Measurements from ENCODE around the gene SOAT1.

SOAT1 gene

GRCh38 chr1:179329862-179330261 lies 36.3 kb downstream of the SOAT1 start:
- H3K4me1 ChIP-seq (ENCODE audit: control insufficient read depth, insufficient read depth, low read depth, low read length), result no peaks in the 10 kb centered on the region
- no peak overlapping the region for H3K4me3 ChIP-seq (ENCODE audit: insufficient read depth in 1 of 2, low read depth in 1 of 2, low read length in 2 of 2)
- H2AK5ac ChIP-seq (ENCODE audit: low read length, severe bottlenecking), result no peak overlapping the region
- no peak overlapping the region for H2BK15ac ChIP-seq (ENCODE audit: low read depth, poor library complexity, severe bottlenecking)
- H4K91ac ChIP-seq (ENCODE audit: low read length), result no peak overlapping the region
- peaks cover 13 to 81% of the 10 kb centered on the region in 2 experiments for H3K36me3 ChIP-seq (ENCODE audit: control insufficient read depth in 1 of 2, insufficient read depth in 2 of 2, low read depth in 1 of 2, low read length in 2 of 2)
- H3K9ac ChIP-seq (ENCODE audit: low read length), result no peak overlapping the region
- H2AFZ ChIP-seq (ENCODE audit: low read depth, low read length), result no peak overlapping the region
- H2BK5ac ChIP-seq (ENCODE audit: low read depth, low read length, poor library complexity, severe bottlenecking), result no peak overlapping the region
- H3K27ac ChIP-seq (ENCODE audit: low read length, poor library complexity, severe bottlenecking), result no peak overlapping the region
- WGBS, result 100% methylated on average over 2 of the region's 2 CpGs
- H3K27me3 ChIP-seq (ENCODE audit: control insufficient read depth in 1 of 2, insufficient read depth in 1 of 2, low read length in 2 of 2), result no peaks in the 10 kb centered on the region
- no peak overlapping the region for H3K23ac ChIP-seq (ENCODE audit: low read length in 2 of 2)
- no peak overlapping the region for H2BK12ac ChIP-seq (ENCODE audit: low read length in 2 of 2)
- no peak overlapping the region for H3K4me2 ChIP-seq (ENCODE audit: low read length, poor library complexity, severe bottlenecking)
- no peaks in the 10 kb centered on the region for H3K9me3 ChIP-seq (ENCODE audit: control insufficient read depth, low read length)
- H3K79me1 ChIP-seq (replicated peaks; ENCODE audit: low read length, poor library complexity, severe bottlenecking), result peaks cover 20% of the 10 kb centered on the region
- DNase-seq, result no peak
- H2BK120ac ChIP-seq (ENCODE audit: low read depth, low read length), result no peak overlapping the region
- no peak overlapping the region for H3K14ac ChIP-seq (ENCODE audit: low read length in 2 of 2)
- no peak overlapping the region for H3K18ac ChIP-seq (ENCODE audit: low read depth in 1 of 2, low read length in 2 of 2)
- no peak overlapping the region for H3K4ac ChIP-seq (ENCODE audit: low read depth in 1 of 2, low read length in 2 of 2)
- H4K8ac ChIP-seq (ENCODE audit: low read length), result no peak overlapping the region

GRCh38 chr1:179334440-179334839 lies 40.8 kb downstream of the SOAT1 start:
- H3K14ac ChIP-seq (ENCODE audit: low read length in 2 of 2), result no peak overlapping the region
- H3K23ac ChIP-seq (ENCODE audit: low read length in 2 of 2), result no peak overlapping the region
- H2BK15ac ChIP-seq (ENCODE audit: low read depth, poor library complexity, severe bottlenecking), result no peak overlapping the region
- H3K4me1 ChIP-seq (ENCODE audit: control insufficient read depth, insufficient read depth, low read depth, low read length), result no peaks in the 10 kb centered on the region
- no peak overlapping the region for H3K4me2 ChIP-seq (ENCODE audit: low read length, poor library complexity, severe bottlenecking)
- no peak overlapping the region for H3K9ac ChIP-seq (ENCODE audit: low read length)
- H3K4me3 ChIP-seq (ENCODE audit: insufficient read depth in 1 of 2, low read depth in 1 of 2, low read length in 2 of 2), result no peak overlapping the region
- H3K9me3 ChIP-seq (ENCODE audit: control insufficient read depth, low read length), result no peaks in the 10 kb centered on the region
- peaks cover 18 to 89% of the 10 kb centered on the region in 2 experiments for H3K36me3 ChIP-seq (ENCODE audit: control insufficient read depth in 1 of 2, insufficient read depth in 2 of 2, low read depth in 1 of 2, low read length in 2 of 2)
- no peak overlapping the region for H2AFZ ChIP-seq (ENCODE audit: low read depth, low read length)
- peaks cover 24% of the 10 kb centered on the region for H3K79me1 ChIP-seq (replicated peaks; ENCODE audit: low read length, poor library complexity, severe bottlenecking)
- H2BK120ac ChIP-seq (ENCODE audit: low read depth, low read length), result no peak overlapping the region
- no peak overlapping the region for H3K4ac ChIP-seq (ENCODE audit: low read depth in 1 of 2, low read length in 2 of 2)
- DNase-seq, result no peak
- H2BK12ac ChIP-seq (ENCODE audit: low read length in 2 of 2), result no peak overlapping the region
- no peak overlapping the region for H3K18ac ChIP-seq (ENCODE audit: low read depth in 1 of 2, low read length in 2 of 2)
- WGBS, result 100% methylated on average over 3 of the region's 4 CpGs
- no peak overlapping the region for H4K91ac ChIP-seq (ENCODE audit: low read length)
- no peak overlapping the region for H2AK5ac ChIP-seq (ENCODE audit: low read length, severe bottlenecking)
- no peak overlapping the region for H4K8ac ChIP-seq (ENCODE audit: low read length)
- H3K27me3 ChIP-seq (ENCODE audit: control insufficient read depth in 1 of 2, insufficient read depth in 1 of 2, low read length in 2 of 2), result no peaks in the 10 kb centered on the region
- no peak overlapping the region for H2BK5ac ChIP-seq (ENCODE audit: low read depth, low read length, poor library complexity, severe bottlenecking)
- no peak overlapping the region for H3K27ac ChIP-seq (ENCODE audit: low read length, poor library complexity, severe bottlenecking)

- H3K27me3 ChIP-seq (ENCODE audit: control insufficient read depth in 1 of 2, insufficient read depth in 1 of 2, low read length in 2 of 2), result no peaks in the 10 kb centered on the region
- H3K36me3 ChIP-seq (ENCODE audit: control insufficient read depth in 1 of 2, insufficient read depth in 2 of 2, low read depth in 1 of 2, low read length in 2 of 2), result peaks cover 18 to 89% of the 10 kb centered on the region in 2 experiments
- no peaks in the 10 kb centered on the region for H3K9me3 ChIP-seq (ENCODE audit: control insufficient read depth, low read length)
- H3K79me1 ChIP-seq (replicated peaks; ENCODE audit: low read length, poor library complexity, severe bottlenecking), result peaks cover 18% of the 10 kb centered on the region
- no peak overlapping the region for H2AFZ ChIP-seq (ENCODE audit: low read depth, low read length)
- DNase-seq, result no peak
- 100% methylated on average over 1 of the region's 2 CpGs for WGBS
- H3K18ac ChIP-seq (ENCODE audit: low read depth in 1 of 2, low read length in 2 of 2), result peak overlapping the region in 1 of 2 experiments; percentile 8
- no peak overlapping the region for H4K8ac ChIP-seq (ENCODE audit: low read length)
- no peak overlapping the region for H2BK5ac ChIP-seq (ENCODE audit: low read depth, low read length, poor library complexity, severe bottlenecking)
- peaks cover 2% of the 10 kb centered on the region for H3K4me1 ChIP-seq (ENCODE audit: control insufficient read depth, insufficient read depth, low read depth, low read length)
- no peak overlapping the region for H3K23ac ChIP-seq (ENCODE audit: low read length in 2 of 2)
- H3K27ac ChIP-seq (ENCODE audit: low read length, poor library complexity, severe bottlenecking), result no peak overlapping the region
- H3K4me3 ChIP-seq (ENCODE audit: insufficient read depth in 1 of 2, low read depth in 1 of 2, low read length in 2 of 2), result no peak overlapping the region
- no peak overlapping the region for H3K4ac ChIP-seq (ENCODE audit: low read depth in 1 of 2, low read length in 2 of 2)
- H2AK5ac ChIP-seq (ENCODE audit: low read length, severe bottlenecking), result no peak overlapping the region
- H2BK120ac ChIP-seq (ENCODE audit: low read depth, low read length), result no peak overlapping the region
- H2BK12ac ChIP-seq (ENCODE audit: low read length in 2 of 2), result no peak overlapping the region
- H3K9ac ChIP-seq (ENCODE audit: low read length), result no peak overlapping the region
- H2BK15ac ChIP-seq (ENCODE audit: low read depth, poor library complexity, severe bottlenecking), result no peak overlapping the region
- H4K91ac ChIP-seq (ENCODE audit: low read length), result no peak overlapping the region
- H3K14ac ChIP-seq (ENCODE audit: low read length in 2 of 2), result no peak overlapping the region
- no peak overlapping the region for H3K4me2 ChIP-seq (ENCODE audit: low read length, poor library complexity, severe bottlenecking)
These were observed 43.7 kb downstream of the SOAT1 start for GRCh38 chr1:179337288-179337687.

DNA sequence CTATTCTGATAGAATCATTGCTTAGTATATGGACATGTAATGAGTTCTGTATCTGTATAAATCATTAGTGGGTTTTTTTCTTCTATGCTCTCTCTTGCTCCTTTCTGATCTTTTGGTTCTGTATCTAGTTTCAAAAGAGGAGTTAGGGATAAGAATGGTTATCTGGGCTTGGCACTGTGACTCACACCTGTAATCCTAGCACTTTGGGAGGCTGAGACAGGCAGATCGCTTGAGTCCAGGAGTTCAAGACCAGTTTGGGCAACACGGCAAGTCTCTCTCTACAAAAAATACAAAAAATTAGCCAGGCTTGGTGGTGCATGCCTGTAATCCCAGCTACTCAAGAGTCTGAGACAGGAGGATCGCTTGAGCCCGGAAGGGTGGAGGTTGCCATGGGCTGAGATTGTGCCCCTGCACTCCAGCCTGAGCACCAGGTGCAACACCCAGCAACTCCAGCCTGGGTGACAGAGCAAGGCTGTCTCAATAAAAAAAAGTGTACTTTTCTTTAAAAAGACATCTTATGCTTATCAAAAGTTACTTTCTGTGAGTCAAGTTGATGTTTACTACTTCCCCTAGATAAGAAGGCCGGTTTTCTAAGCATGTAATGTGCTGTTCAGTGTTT lies 44.5 kb downstream of the SOAT1 start:
- 94% methylated on average over 5 of the region's 5 CpGs for WGBS
- no peaks in the 10 kb centered on the region for H3K9me3 ChIP-seq (ENCODE audit: control insufficient read depth, low read length)
- H3K4me3 ChIP-seq (ENCODE audit: insufficient read depth in 1 of 2, low read depth in 1 of 2, low read length in 2 of 2), result no peak overlapping the region

More for the DNA sequence above, 44.5 kb downstream of the SOAT1 start:
- Histone ChIP-seq H3K14ac (ENCODE audit: low read length in 2 of 2) (no peak overlapping the region), H3K9ac (ENCODE audit: low read length) (no peak overlapping the region), H2BK15ac (ENCODE audit: low read depth, poor library complexity, severe bottlenecking) (no peak overlapping the region), H3K18ac (ENCODE audit: low read depth in 1 of 2, low read length in 2 of 2) (no peak overlapping the region), H2AFZ (ENCODE audit: low read depth, low read length) (no peak overlapping the region), H2BK12ac (ENCODE audit: low read length in 2 of 2) (no peak overlapping the region), H3K4me1 (ENCODE audit: control insufficient read depth, insufficient read depth, low read depth, low read length) (peaks cover 2% of the 10 kb centered on the region), H3K27ac (ENCODE audit: low read length, poor library complexity, severe bottlenecking) (no peak overlapping the region), H4K8ac (ENCODE audit: low read length) (no peak overlapping the region), H3K4ac (ENCODE audit: low read depth in 1 of 2, low read length in 2 of 2) (no peak overlapping the region), H4K91ac (ENCODE audit: low read length) (no peak overlapping the region), H3K4me2 (ENCODE audit: low read length, poor library complexity, severe bottlenecking) (no peak overlapping the region), H2BK5ac (ENCODE audit: low read depth, low read length, poor library complexity, severe bottlenecking) (no peak overlapping the region), H3K79me1 (replicated peaks; ENCODE audit: low read length, poor library complexity, severe bottlenecking) (peaks cover 20% of the 10 kb centered on the region), H2AK5ac (ENCODE audit: low read length, severe bottlenecking) (no peak overlapping the region), H3K23ac (ENCODE audit: low read length in 2 of 2) (no peak overlapping the region), H3K36me3 (ENCODE audit: control insufficient read depth in 1 of 2, insufficient read depth in 2 of 2, low read depth in 1 of 2, low read length in 2 of 2) (peaks cover 18 to 89% of the 10 kb centered on the region in 2 experiments), H2BK120ac (ENCODE audit: low read depth, low read length) (no peak overlapping the region), H3K27me3 (ENCODE audit: control insufficient read depth in 1 of 2, insufficient read depth in 1 of 2, low read length in 2 of 2) (no peaks in the 10 kb centered on the region)
- DNase-seq, result no peak

Measured in mesenchymal stem cell (in vitro differentiated cells and primary cell).